ENCODE data around the gene NBEA.

The NBEA gene

DNA sequence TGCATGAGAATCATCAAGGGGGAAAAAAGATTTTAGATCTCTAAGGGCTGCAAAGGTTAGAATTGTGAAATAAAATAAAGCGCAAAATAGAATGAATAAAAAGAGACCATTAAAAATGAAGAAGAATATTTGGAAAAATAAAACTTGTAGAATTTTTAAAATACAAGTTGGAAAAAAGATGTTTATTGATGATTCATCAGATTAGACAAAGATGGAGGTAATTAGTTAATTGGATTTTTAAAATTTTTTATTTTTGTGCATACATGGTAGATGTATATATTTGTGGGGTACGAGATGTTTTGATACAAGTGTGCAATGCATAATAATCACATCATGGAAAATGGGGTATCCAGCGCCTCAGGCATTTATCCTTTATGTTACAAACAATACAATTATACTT lies 391.1 kb downstream of the NBEA start:
- DNase-seq (ENCODE audit: low read depth) = no peak
- H3K4me3 ChIP-seq (ENCODE audit: control insufficient read depth, low read depth, low read length) = no peak overlapping the region
- TF ChIP-seq, protein P1, sequence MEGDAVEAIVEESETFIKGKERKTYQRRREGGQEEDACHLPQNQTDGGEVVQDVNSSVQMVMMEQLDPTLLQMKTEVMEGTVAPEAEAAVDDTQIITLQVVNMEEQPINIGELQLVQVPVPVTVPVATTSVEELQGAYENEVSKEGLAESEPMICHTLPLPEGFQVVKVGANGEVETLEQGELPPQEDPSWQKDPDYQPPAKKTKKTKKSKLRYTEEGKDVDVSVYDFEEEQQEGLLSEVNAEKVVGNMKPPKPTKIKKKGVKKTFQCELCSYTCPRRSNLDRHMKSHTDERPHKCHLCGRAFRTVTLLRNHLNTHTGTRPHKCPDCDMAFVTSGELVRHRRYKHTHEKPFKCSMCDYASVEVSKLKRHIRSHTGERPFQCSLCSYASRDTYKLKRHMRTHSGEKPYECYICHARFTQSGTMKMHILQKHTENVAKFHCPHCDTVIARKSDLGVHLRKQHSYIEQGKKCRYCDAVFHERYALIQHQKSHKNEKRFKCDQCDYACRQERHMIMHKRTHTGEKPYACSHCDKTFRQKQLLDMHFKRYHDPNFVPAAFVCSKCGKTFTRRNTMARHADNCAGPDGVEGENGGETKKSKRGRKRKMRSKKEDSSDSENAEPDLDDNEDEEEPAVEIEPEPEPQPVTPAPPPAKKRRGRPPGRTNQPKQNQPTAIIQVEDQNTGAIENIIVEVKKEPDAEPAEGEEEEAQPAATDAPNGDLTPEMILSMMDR (IDR thresholded peaks at IDR 0.05; ENCODE audit: control insufficient read depth, insufficient read depth, low read depth, low read length, missing control alignments) = no peak

DNA sequence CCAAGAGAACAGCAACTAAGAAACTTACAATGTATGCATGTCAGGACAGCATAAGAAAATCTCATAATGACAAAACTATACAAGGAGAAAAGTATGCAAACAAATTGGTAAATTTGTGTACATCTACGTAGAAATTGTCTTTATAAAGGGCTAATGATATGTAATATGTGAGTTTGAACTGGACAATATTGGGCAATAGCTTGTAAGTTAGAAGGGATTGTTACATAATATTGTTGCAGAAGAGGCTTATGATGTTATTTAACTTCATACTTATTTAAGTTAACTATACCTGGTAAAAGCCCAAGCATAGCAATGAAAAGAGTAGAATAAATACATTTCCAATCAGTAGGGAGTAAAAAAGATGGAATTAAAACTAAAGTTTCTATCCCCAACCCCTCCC lies 400.4 kb downstream of the NBEA start:
- TF ChIP-seq, protein P1 (IDR thresholded peaks at IDR 0.05; ENCODE audit: control insufficient read depth, insufficient read depth, low read depth, low read length, missing control alignments) = no peak
- no peak overlapping the region for H3K4me3 ChIP-seq (ENCODE audit: control insufficient read depth, low read depth, low read length)
- DNase-seq (ENCODE audit: low read depth) = no peak

DNA sequence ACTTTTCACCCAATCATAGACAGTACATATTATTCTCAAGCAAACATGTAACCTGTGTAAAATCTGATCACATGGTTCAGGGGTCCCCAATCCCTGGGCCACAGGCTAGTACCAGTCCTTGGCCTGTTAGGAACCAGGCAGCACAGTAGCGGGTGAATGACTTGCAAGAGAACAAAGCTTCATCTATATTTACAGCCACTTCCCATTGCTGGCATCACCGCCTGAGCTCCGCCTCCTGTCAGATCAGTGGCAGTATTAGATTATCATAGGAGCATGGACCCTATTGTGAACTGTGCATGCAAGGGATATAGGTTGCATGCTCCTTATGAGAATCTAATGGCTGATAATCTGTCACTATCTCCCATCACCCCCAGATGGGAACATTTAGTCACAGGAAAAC lies 401.3 kb downstream of the NBEA start:
- DNase-seq (ENCODE audit: low read depth) = no peak
- TF ChIP-seq, protein P1 (IDR thresholded peaks at IDR 0.05; ENCODE audit: control insufficient read depth, insufficient read depth, low read depth, low read length, missing control alignments) = no peak
- no peak overlapping the region for H3K4me3 ChIP-seq (ENCODE audit: control insufficient read depth, low read depth, low read length)

DNA sequence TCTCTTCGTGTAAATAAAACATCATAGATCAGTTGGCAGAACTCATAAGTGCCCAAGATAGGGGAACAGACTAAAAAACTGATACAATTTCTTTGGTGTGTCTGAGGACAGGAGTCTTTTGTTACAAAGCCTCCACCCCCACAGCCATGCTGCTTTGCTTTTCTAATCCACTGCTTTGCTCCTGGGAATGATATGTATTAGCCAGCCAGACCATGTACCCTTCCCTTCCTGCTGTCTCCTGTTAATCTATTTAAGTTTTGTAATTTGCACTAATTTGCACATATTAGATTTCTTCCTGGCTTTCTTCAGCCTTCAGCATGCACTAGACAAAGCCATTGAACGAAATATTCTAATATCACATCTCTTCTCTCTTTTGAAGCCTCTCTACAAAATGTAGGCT lies 403.9 kb downstream of the NBEA start:
- TF ChIP-seq, protein P1 (IDR thresholded peaks at IDR 0.05; ENCODE audit: control insufficient read depth, insufficient read depth, low read depth, low read length, missing control alignments) = no peak

DNA sequence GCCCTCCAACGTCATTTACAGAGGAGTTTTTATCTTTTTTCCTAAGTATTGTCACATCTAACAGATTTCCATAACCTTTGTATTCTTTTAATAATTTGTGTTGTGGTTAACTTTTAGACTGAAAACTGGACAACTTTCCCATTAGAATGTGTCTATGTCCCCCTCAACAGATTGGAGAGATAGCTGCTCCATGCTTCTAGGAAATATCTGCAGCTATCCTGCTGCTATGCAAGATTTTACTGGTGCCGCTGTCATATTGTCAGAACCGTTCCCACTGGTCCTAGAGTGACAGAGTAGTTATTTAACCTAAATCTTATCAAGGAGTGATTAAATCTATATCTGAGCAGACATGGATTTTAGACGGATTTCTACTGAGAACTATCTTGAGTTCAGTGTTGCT lies 404.4 kb downstream of the NBEA start:
- DNase-seq (ENCODE audit: low read depth) = no peak
- H3K4me3 ChIP-seq (ENCODE audit: control insufficient read depth, low read depth, low read length) = no peak overlapping the region
- TF ChIP-seq, protein P1 (IDR thresholded peaks at IDR 0.05; ENCODE audit: control insufficient read depth, insufficient read depth, low read depth, low read length, missing control alignments) = no peak

More for the DNA sequence above, 403.9 kb downstream of the NBEA start:
- H3K4me3 ChIP-seq (ENCODE audit: control insufficient read depth, low read depth, low read length) = no peak overlapping the region
- no peak for DNase-seq (ENCODE audit: low read depth)

DNA sequence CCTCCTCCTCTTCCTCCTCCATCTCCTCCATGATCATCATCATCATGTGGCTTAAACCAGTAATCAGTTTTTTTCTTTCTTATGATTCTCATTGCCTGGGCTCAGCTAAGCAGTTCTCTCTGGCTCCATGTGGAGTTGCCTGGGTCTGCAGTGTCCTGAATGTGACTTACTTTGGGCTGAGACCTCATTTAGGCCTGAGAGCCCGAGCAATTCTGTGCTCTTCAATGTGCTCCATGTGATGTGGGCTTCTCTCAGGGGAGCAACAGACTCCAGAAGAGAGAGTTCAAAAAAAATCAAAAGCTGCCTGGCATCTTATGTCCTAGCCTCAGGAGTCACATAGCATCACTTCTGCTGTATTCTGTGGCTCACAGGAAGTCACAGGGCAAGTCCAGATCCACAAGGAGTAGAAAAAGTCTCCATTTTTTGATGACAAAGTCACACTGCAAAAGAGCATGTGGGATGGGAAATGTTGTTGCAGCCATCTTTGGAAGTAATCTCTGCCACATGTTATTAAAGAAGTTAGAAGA lies 405.7 kb downstream of the NBEA start:
- no peak for DNase-seq (ENCODE audit: low read depth)

More for the DNA sequence above, 405.7 kb downstream of the NBEA start:
- H3K4me3 ChIP-seq (ENCODE audit: control insufficient read depth, low read depth, low read length) = no peak overlapping the region
- TF ChIP-seq, protein P1 (IDR thresholded peaks at IDR 0.05; ENCODE audit: control insufficient read depth, insufficient read depth, low read depth, low read length, missing control alignments) = no peak

Data from AG09309 (cell line).